Right lobe of liver (tissue), 4 donors: Measurements from ENCODE around the gene THBS4.

Experiments used
- CTCF ChIP-seq, 4 donors: fragments of 200-600 bp in 3 of 4; fragments of 450-650 bp in 1 of 4; IDR thresholded peaks; one replicate each; pipeline versions ENCODE4 v1.5.1 to v1.8.0; 2016 to 2022; ENCODE audit warnings: antibody characterized with exemption in 4 of 4, mild to moderate bottlenecking in 2 of 4
- POLR2A ChIP-seq: fragments of 450-650 bp; IDR thresholded peaks from one replicate; pipeline ENCODE4 v1.6.1; 2017; ENCODE audit warnings: antibody characterized with exemption, mild to moderate bottlenecking
- donor health status: DM: no; HTN: no; CAD: no.
- donor health status: DM: no; HTN: no; CAD: no.
- donor health status: DM: no; HTN: yes; CAD: no.

- no peak for TF ChIP-seq CTCF (IDR thresholded peaks at IDR 0.05)
- TF ChIP-seq POLR2A, result no peak
Measured at GRCh38 chr5:80068775-80069174, 33.6 kb downstream of the THBS4 start.
